H1 (cell line): ENCODE data around the gene HFE. TPM values are rescaled to one million over a fixed set of nuclear protein-coding genes. Genes with fewer than 3 reads are reported as not detected.

Experiments used
- polyA plus RNA-seq, 7 experiments: library from polyadenylated mRNA; depleted of rRNA in 3 of 7; stranded (reverse) in 5 of 7; unstranded in 2 of 7; fragments of >200 nt in 5 of 7; fragments of 200-250 nt in 2 of 7; gene quantifications; 1 replicate in 5 of 7; 2 replicates in 1 of 7; 4 replicates in 1 of 7; pipeline versions ENCODE4 v1.2.1 to v1.2.3, GENCODE V29; 2011 to 2013; ENCODE audit warnings: missing spikeins in 2 of 7, mixed read lengths in 2 of 7
- total RNA-seq: library from RNA; stranded (reverse); fragmentation: NEBNext Ultra II Directional; extraction: Animal tissue kit (Norgen Biotek cat#: 25700); gene quantifications from 2 replicates; pipeline ENCODE4 v1.2.1, GENCODE V29; 2021

HFE gene
- total and polyA plus RNA-seq, 2 of the 8 experiments (the other 6 are each of a cell fraction or from before 2014, with no cell fraction given): 1.6 to 2.0 TPM

Other genes starting within 250 kb of the HFE start
- not detected in 2 replicates for gene SLC17A3, start 213.2 kb upstream of the HFE start, total RNA-seq
- gene SLC17A3, start 213.2 kb upstream of the HFE start, polyA plus RNA-seq (2011; rRNA removed): not detected in 2 replicates
- not detected in 2 replicates for gene SLC17A2, start 156.7 kb upstream of the HFE start, total RNA-seq
- not detected in 2 replicates for gene SLC17A2, start 156.7 kb upstream of the HFE start, polyA plus RNA-seq (2011; rRNA removed)
- gene TRIM38, start 124.6 kb upstream of the HFE start, total RNA-seq: 0.27 and 0.43 TPM in 2 replicates
- gene TRIM38, start 124.6 kb upstream of the HFE start, polyA plus RNA-seq (2011; rRNA removed): 0.25 and 0.56 TPM in 2 replicates